Amniotic stem cell (primary cell): ENCODE measurements around the gene DHX35.
A peak's percentile ranks its signal among the peaks of the same experiment; 100 is the strongest.

Experiments
- DNase-seq: peaks from one replicate; lab custom pipeline; 2025; lab: John Stamatoyannopoulos, UW

The DHX35 gene

GRCh38 chr20:39021748-39022147 lies 59.6 kb downstream of the DHX35 start:
- no peak for DNase-seq

DNA sequence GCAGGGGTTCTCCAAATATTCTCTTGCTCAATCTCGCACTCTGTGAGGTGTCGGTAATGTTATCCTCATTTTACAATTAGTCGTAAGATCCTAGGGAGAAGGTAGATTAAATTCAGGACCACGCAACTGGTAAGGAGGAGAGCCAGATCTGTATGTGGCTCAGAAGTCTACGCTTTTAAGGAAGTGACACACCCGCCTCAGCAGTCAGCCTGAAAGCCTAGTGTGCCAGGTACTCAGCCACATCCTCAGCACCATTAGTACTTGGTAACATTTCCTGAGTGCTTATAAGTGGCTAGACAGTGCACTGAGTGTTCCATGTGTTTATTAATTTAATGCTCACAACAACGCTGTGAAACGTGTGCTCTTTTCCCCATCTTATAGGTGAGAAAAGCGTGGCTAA lies 63.7 kb downstream of the DHX35 start:
- no peak for DNase-seq

GRCh38 chr20:39029364-39029763 lies 67.2 kb downstream of the DHX35 start:
- no peak for DNase-seq

DNA sequence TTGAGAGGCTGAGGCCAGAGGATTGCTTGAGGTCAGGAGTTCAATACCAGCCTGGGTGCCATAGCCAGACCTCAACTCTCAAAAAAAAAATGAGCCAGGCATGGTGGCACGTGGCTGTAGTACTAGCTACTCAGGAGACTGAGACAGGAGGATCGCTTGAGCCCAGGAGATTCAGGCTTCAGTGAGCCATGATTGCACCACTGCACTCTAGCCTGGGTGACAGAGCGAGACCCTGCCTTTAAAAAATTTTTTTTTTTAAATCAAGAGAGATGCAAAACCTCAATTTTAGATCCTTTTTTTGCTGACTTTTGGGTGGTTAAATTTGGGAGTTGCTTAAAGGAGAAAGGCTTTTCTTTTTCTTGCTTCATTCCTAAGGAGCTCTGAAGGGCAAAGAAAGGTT lies 70.9 kb downstream of the DHX35 start:
- DNase-seq = no peak

DNA sequence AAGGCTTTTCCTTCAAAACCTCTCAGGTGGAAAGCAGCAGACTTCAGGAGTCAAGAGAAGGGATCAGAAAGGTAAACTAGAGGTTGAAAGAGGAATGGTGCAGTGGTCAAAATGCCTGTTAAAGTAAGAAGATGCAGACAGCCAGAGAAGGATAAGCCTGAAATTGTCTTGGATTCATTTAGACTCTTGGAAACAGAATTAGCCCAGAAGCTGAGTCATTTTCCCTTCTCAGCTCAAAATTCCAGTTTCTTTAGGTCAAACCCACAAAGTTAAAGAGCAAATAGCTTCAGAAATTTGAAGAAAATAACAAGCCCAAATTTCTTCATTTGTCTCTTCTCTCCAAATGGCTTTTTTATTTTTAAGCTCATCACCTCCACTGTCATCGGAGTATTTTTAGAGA lies 73.9 kb downstream of the DHX35 start:
- no peak for DNase-seq

- DNase-seq = no peak
These were observed 74.7 kb downstream of the DHX35 start for GRCh38 chr20:39036851-39037250.

GRCh38 chr20:39038047-39038446 lies 75.9 kb downstream of the DHX35 start:
- DNase-seq = no peak

DNA sequence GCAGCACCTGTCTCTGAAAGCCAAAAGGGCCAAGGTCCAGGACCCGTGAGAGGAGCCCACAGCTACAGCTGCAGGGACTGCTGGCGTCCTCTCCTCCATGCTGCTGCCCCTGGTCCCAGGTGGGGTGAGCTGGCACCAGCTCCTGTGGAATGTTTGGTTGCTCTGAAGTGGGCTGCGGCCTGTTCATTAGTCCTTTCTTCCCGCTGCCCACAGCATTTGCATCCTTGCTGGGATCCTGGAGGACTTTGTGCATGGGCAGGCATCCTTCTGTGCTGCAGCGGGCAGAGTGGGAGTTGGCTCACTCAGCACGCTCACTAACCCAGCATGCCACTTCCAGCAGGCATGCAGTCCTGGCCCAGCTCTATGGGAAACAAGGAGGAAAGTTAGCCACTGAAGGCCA lies 76.4 kb downstream of the DHX35 start:
- DNase-seq = no peak

- no peak for DNase-seq
These were observed 77.1 kb downstream of the DHX35 start for GRCh38 chr20:39039261-39039660.

DNA sequence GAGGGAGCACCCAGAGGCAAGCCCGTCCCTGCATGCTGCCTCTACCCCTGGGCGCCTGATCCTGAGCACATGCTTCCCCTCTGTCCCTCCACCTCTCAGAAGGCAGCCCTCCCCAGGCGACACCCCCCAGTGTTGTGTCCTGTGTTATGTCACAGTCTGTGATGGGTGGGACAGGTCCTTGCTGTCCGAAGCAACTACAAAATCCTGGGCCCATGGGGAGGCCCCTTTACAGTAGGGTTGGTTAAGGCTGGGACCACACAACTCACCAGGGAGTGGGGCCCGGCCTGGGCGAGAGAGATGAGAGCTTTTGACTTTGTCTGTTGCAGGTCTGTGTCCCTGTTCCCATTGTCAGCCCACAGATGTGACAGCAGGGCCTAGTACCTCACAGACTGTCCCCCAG lies 78.0 kb downstream of the DHX35 start:
- no peak for DNase-seq

DNA sequence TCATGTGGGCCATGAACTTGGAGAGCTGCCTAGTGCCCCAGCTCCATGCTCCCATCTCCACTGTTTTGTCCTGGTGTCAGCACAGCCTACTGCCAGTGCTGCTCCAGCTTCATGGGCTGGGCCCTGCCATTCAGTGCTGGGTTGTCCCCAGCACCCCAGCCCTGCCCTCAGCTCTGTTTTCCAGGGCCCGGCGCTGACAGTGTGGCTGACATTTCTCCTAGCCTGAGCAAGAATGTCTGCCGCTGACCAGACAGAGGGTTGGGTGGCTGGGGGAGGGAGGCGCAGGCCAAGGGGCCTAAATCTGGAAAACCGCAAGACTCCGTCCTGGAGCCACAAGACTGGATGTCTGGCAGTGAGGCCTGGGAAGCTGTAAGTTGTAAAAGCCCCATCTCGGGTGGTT lies 78.9 kb downstream of the DHX35 start:
- no peak for DNase-seq

DNA sequence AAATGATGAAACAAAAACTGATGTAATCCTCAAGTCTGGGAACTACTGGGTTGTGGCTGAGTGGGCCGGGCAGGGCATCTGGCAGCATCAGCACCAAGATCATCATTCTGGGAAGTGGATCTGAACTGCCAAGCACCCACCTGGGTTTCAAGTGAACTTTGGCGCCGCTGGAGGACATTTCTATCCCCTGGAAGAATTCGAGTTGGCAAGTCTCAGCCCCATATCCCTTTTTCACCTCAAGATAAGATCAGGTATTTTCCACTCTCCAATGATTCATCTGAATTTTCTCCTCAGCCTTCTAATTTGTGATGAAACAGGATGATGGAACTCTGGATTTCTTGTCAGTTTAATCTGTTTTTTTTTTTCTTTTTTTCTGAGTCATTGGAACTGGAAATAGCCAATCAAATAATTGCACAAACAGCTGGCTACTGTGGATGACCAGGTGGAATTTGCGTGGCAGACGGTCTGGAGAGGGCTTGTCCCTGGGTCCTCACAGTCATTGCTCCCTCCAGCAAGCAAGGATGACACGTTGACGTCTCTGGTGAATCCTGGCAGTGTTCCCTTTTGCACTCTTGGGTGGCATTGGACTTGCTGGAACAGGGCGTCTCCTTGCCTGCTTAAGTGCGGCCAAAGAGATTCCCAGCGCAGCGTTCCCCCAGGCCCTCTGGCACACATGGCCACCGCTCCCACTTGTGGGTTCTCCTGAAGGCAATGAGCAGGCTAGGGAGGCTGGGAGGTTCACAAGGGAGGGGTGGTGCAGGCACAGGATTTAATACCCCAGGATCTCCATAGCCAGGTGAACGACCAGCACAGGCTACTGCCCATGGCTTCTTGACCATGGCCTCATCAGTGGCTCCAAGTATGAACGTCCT lies 80.4 kb downstream of the DHX35 start:
- no peak for DNase-seq

DNA sequence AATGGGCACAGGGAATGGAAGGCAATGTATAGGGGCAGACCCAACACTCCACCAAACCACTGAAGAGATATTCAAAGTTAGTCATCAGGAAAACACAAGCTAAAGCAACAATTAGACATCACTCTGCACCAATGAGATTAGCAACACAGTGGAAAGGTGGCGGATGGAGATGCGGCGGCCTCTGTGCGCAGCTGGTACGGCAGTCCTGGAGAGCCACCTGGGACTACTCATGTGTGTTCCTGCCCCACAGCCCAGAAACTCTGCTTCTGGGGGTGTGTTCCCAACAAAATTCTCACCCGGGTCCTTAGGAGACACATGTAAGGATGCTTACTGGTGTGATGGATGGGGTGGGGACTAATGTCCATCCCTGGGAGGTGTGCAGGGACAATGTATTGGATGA lies 82.4 kb downstream of the DHX35 start:
- no peak for DNase-seq

- DNase-seq = no peak
These were observed 83.5 kb downstream of the DHX35 start for GRCh38 chr20:39045676-39046075.

DNA sequence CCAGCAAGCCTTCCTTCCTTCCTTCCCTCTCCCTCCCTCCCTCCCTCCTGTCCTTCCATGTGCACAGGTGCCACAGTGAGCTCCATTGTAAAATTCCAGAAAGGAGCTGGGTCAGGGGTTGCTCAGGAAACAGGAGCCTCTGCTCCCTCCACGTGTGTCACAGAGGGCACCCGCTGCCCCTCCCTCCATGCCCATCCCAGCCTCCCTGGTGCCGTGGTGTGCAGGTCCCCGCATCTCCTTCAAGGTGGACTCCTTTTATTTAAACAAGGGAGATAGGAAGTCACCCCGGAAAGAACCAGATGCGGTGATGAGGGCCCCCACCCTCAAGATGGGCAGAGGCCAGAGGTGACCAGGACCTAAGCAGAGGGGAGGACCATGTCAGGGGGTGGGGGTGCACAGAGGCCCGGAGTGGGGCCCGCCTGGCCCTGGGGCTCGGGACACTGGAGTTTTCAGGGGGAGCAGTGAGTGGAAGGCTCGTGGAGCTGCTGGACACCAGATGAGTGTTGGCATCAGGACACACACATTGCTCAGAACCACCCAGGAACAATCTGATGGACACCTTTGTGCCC lies 85.4 kb downstream of the DHX35 start:
- DNase-seq = no peak

DNA sequence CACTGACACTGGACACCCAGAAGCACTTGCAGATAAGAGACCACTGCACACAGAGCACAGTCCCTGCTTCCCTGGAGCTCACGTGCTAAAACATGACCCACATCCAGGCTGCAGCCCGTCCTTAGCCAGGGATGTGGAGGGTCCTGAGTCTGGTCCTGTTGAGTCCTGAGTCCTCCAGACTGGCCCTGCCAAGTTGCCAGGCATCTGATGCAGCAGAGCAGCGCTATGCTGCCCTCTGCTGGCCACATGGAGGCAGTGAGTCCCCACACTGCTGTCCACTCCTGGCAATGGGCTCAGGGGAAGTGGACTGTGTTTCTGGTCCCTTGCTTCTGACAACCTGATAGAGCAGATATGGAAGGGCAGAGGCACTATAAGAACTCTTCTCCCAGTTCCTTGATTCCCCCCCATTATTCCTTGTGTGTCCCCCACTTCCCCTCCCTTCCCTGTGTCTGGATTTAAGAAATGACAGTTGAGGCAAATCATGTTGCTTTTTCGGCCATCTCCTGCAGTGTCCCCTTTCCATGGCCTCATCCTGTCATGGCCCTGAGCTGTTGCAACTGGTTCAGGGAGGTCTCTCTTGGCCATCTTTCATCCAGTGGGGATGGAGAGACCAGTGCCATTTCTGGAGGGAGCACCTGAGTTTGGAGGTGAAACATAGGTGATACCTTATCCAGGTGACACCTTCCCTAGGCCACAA lies 86.0 kb downstream of the DHX35 start:
- DNase-seq = peak; percentile 37

DNA sequence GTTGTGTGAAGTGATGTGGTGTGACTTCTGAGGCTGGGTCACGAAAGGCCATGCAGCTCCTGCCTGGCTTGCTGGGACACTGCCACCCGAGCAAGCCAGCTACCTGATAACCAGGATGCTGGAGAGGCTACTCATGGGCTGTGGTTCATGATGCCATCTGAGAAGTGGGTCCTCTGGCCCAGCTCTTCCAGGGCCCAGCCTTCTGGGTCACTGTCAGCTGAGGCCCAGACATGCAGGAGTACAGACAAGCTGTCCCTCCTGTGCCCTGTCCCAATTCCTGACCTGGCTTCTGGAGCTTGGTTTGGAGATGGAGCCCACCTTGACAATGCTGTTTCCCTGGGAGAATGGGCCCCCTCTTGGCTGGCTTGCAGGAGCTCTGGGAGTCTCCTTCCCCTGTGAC lies 87.0 kb downstream of the DHX35 start:
- no peak for DNase-seq

DNA sequence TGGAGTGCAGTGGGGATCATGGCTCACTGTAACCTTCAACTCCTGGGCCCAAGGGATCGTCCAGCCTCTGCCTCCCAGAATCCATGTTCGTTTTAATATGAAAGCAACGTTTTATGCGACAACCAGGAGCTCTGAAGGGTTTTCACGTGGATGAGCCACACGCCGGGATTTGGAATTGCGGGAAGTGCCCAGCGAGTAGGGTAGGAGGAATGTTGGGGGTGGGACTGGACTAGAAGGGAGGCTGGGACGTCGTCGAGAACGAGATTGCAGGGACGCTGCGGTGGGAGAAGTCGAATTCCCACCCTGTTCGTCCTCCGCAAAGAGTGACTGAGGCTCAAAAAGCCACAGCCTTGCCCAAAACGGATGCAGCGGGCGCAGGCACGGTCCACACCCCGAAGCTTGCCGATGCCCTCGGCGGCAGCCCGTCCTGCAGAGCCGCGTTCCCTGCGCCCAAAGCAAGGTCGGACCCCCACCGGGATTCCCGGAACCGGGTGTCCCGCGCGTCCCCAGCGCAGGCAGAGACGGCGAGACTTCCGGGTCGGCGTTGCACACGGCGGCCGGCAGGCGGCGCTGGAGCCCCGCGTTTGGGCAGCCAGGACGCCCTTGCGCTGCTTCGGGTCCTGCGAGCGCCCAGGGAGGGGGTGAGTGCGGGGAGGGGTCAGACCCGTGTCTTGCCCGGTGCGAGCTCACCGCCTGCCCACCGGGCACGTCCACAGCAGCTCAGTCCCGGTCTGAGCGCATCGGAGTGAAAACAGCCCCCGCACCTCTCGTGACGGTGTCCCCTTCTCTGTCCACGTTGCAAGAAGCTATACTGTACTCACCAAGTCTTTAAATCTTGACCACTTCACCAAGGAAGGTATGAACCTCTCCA lies 87.8 kb downstream of the DHX35 start:
- DNase-seq = peak; percentile 18

DNA sequence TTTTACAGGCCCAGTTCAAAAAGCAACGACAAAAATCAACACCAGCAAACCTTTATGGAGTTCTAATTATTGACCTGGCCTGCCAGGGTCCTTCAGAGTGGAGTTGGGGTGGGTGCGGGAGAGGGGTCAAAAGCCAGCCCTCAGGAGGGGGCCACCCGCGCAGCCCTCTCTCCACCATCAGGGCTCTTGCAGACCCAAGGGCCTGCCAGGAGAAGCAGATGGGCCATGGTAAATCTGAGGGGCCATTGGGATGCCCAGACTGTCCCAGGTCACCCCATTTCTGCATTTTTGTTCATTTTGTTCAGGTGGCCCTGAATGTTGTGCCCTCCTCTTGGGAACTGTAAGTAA lies 88.4 kb downstream of the DHX35 start:
- DNase-seq = no peak

DNA sequence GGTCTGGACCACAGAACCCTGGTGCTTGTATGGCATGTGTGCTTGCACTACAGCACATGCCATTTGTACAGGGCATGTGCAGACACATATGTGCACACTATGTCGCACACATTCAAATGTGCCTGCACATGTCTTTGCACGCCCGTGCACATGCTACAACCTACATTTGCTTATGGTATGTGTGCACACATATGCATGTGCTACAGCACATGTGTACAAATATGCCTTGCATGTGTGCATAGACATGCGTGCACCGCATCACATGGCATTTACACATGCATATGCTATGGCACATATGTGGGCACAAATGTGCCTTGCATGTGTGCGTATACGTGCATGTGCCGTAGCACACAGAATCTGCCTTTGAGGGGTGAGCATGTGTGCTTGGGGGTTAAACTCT lies 90.5 kb downstream of the DHX35 start:
- DNase-seq = no peak

DNA sequence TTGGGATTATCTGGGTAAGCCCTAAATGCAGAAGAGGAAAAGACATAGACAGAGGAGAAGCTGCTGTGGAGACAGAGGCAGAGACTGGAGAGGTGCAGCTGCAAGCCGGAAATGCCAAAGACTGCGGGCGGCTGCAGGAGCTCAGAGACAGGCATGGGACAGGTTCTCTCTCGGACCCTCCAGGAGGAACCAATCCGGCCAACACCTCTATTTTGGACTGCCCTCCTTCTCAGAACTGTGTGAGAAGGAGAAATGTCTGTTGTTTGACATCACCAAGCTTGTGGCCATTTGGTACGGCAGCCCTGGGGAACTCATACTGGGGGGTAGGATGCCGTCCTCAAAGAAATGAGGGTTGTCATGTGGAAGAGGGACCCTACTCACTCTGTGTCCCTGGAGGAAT lies 95.0 kb downstream of the DHX35 start:
- no peak for DNase-seq

DNA sequence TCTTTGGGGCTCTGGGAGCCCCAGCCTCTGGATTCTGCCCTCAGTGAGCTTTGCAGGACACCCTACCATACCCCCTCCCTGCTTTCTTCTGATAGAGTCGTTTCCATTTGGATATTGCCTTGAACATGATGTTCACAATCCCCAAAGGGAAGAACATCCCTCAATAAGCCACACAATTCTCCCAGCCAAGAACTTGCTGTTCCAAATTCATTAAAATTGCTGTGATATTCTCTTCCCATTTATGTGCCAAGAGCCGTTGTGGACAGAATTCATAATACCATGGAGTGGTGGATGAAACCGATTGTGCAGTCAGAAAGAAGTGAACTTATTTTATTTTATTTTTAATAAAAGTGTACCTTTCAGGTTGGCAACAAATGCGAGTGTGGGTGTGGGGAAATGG lies 95.8 kb downstream of the DHX35 start:
- no peak for DNase-seq
